K562 (cell line): ENCODE measurements around the gene GLIS1. TPM values are rescaled to one million over a fixed set of nuclear protein-coding genes. Genes with fewer than 3 reads are reported as not detected.

Source experiments
- ATF6 ChIP-seq: sonication (generic); formaldehyde crosslinking; IDR thresholded peaks from 2 replicates; pipeline ENCODE4 v1.4.0; 2020; ENCODE audit warnings: mild to moderate bottlenecking, missing genetic modification reagents
- BRD9 ChIP-seq: fragments of 450-650 bp; IDR thresholded peaks from 2 replicates; pipeline ENCODE4 v1.6.1; 2018; ENCODE audit warnings: low read depth; ENCODE audit not compliant: partially characterized antibody
- CHD4 ChIP-seq: fragments of 200-600 bp; sonication (generic); IDR thresholded peaks from 3 replicates; pipeline ENCODE4 v1.6.1; 2012; ENCODE audit warnings: low read depth, mild to moderate bottlenecking, mixed read lengths, low read length, inconsistent platforms; ENCODE audit not compliant: insufficient read depth, insufficient replicate concordance, poor library complexity, severe bottlenecking
- KLF6 ChIP-seq: fragments of 250-450 bp; sonication (Bioruptor Pico); IDR thresholded peaks from 2 replicates; pipeline ENCODE4 v1.4.0; 2020; ENCODE audit warnings: mild to moderate bottlenecking, moderate library complexity, borderline replicate concordance
- MYNN ChIP-seq, 2 experiments: sonication (generic); formaldehyde crosslinking in 1 of 2; IDR thresholded peaks; 2 replicates each; pipeline versions ENCODE4 v1.5.0 to v1.6.1; 2016 to 2020; ENCODE audit warnings: antibody characterized with exemption in 1 of 2, missing genetic modification reagents in 1 of 2
- PKNOX1 ChIP-seq: fragments of 450-650 bp; IDR thresholded peaks from 2 replicates; pipeline ENCODE4 v1.6.1; 2016
- ZFP1 ChIP-seq: fragments of 450-650 bp; formaldehyde crosslinking; IDR thresholded peaks from 2 replicates; pipeline ENCODE4 v1.4.0; 2020; ENCODE audit warnings: mild to moderate bottlenecking, mixed read lengths
- ZNF318 ChIP-seq, 2 experiments: fragments of 450-650 bp; IDR thresholded peaks; 2 replicates each; pipeline ENCODE4 v1.6.1; 2016; ENCODE audit warnings: mild to moderate bottlenecking in 2 of 2, borderline replicate concordance in 1 of 2, low read depth in 1 of 2, moderate library complexity in 1 of 2
- ZNF583 ChIP-seq: fragments of 250-450 bp; sonication (Bioruptor Pico); IDR thresholded peaks from 2 replicates; pipeline ENCODE4 v1.4.0; 2020
- polyA plus RNA-seq, 8 experiments: library from polyadenylated mRNA; depleted of rRNA in 4 of 8; stranded (reverse) in 5 of 8; unstranded in 3 of 8; fragments of >200 nt; fragmentation: Nextera tagmentation in 2 of 8; fragmentation: Illumina TruSeq in 1 of 8; extraction: Ambion mirVana in 2 of 8; extraction: Trizol in 1 of 8; gene quantifications; 2 replicates each; pipeline versions ENCODE4 v1.2.1 to v1.2.3, GENCODE V29; 2011 to 2014; ENCODE audit warnings: inconsistent platforms in 1 of 8, missing spikeins in 1 of 8
- total RNA-seq, 7 experiments: library from RNA; depleted of rRNA in 6 of 7; stranded (reverse); fragments of >200 nt in 6 of 7; fragmentation: Illumina TruSeq in 2 of 7; extraction: Trizol in 2 of 7; gene quantifications; 2 replicates each; pipeline versions ENCODE4 v1.2.1 to v1.2.3, GENCODE V29; 2011 to 2021; ENCODE audit warnings: low replicate concordance in 1 of 7
- TF ChIP-seq, protein P1 (sequence below): fragments of 250-450 bp; sonication (Bioruptor Pico); IDR thresholded peaks from 2 replicates; pipeline ENCODE4 v1.8.0; 2022; ENCODE audit warnings: moderate library complexity, mild to moderate bottlenecking, inconsistent platforms
- TF ChIP-seq, protein P2 (sequence below), 2 experiments: IDR thresholded peaks; 2 replicates each; pipeline ENCODE4 v1.6.1; 2012; ENCODE audit warnings: improper control_type of control experiment in 2 of 2, low read depth in 2 of 2, low read length in 2 of 2, borderline replicate concordance in 1 of 2

Gene GLIS1
- total and polyA plus RNA-seq, 9 of the 15 experiments (the other 6 are each of a cell fraction or from before 2014, with no cell fraction given), result not detected

- TF ChIP-seq ATF6 (CRISPR knock-in tag) (no peak), PKNOX1 (peak; percentile 89), ZNF318 (IDR thresholded peaks at IDR 0.05; ENCODE audit: borderline replicate concordance in 1 of 2, low read depth in 1 of 2) (no peak), ZFP1 (no peak), MYNN (IDR thresholded peaks at IDR 0.05) (no peak), MYNN (CRISPR knock-in tag; IDR thresholded peaks at IDR 0.05) (no peak), BRD9 (no peak), KLF6 (CRISPR knock-in tag) (no peak), CHD4 (no peak), ZNF583 (CRISPR knock-in tag) (no peak)
- TF ChIP-seq, protein P1, sequence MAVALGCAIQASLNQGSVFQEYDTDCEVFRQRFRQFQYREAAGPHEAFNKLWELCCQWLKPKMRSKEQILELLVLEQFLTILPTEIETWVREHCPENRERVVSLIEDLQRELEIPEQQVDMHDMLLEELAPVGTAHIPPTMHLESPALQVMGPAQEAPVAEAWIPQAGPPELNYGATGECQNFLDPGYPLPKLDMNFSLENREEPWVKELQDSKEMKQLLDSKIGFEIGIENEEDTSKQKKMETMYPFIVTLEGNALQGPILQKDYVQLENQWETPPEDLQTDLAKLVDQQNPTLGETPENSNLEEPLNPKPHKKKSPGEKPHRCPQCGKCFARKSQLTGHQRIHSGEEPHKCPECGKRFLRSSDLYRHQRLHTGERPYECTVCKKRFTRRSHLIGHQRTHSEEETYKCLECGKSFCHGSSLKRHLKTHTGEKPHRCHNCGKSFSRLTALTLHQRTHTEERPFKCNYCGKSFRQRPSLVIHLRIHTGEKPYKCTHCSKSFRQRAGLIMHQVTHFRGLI, result no peak
- TF ChIP-seq, protein P2, sequence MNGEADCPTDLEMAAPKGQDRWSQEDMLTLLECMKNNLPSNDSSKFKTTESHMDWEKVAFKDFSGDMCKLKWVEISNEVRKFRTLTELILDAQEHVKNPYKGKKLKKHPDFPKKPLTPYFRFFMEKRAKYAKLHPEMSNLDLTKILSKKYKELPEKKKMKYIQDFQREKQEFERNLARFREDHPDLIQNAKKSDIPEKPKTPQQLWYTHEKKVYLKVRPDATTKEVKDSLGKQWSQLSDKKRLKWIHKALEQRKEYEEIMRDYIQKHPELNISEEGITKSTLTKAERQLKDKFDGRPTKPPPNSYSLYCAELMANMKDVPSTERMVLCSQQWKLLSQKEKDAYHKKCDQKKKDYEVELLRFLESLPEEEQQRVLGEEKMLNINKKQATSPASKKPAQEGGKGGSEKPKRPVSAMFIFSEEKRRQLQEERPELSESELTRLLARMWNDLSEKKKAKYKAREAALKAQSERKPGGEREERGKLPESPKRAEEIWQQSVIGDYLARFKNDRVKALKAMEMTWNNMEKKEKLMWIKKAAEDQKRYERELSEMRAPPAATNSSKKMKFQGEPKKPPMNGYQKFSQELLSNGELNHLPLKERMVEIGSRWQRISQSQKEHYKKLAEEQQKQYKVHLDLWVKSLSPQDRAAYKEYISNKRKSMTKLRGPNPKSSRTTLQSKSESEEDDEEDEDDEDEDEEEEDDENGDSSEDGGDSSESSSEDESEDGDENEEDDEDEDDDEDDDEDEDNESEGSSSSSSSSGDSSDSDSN (IDR thresholded peaks at IDR 0.05; ENCODE audit: borderline replicate concordance in 1 of 2, low read depth in 2 of 2, low read length in 2 of 2), result no peak
These were observed at the start of gene GLIS1 (continued) for GRCh38 chr1:53739109-53739681.
